Measurements from ENCODE around the gene CHRNE.

Gene CHRNE

DNA sequence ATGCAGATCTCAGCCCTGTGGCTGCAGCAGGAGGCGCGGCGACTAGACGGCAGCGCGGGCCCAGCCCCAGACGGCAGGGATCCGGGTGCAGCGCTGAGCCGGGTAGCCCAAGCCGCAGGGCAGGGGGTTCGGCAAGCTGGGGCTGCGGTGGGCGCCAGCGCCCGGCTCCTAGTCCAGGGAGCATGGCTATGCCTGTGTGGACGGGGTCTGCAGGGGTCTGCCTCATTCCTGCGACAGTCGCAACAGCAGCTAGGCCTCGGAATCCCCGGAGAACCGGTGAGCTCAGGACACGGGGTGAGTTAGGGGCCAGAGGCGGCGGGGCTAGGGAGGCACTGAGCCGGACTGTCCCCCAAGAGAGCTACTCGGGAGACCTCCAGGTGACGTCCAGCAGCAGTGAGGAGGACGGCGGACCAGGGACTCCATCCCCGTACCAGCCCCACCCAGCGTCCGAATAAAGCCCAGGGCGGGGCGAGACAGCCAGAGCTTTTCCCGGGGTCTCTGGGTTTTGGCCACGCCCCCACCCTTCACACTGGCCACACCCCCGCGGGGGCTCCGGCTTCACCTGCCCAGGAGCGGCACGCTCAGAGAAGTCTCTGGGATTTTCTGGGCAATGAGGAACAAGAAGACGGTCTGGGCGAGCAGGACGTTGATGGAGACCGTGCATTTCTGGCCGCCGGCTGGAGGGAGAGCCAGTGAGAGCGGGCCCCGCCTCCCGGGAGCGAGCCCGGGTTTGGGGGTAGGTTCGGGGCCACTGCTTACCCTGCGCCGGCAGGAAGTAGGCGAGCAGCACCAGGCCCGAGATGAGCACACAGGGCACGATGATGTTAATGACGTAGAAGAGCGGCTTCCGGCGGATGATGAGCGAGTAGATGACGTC lies 2.4 kb downstream of the CHRNE start:
- H3K4me3 ChIP-seq (ENCODE audit: low read length): no peak overlapping the region
- H3K27me3 ChIP-seq (ENCODE audit: control insufficient read depth, insufficient read depth, low read length): no peaks in the 10 kb centered on the region
- no peak overlapping the region for H3K9ac ChIP-seq (ENCODE audit: low read depth, low read length)
- H3K4me2 ChIP-seq (ENCODE audit: low read length): no peak overlapping the region
- peaks cover 14% of the 10 kb centered on the region for H3K4me1 ChIP-seq (ENCODE audit: control insufficient read depth, insufficient read depth, low read length)
- H3K9me3 ChIP-seq (replicated peaks; ENCODE audit: low read length): no peaks in the 10 kb centered on the region
- peaks cover 25% of the 10 kb centered on the region for H3K36me3 ChIP-seq (ENCODE audit: insufficient read depth, low read length)

DNA sequence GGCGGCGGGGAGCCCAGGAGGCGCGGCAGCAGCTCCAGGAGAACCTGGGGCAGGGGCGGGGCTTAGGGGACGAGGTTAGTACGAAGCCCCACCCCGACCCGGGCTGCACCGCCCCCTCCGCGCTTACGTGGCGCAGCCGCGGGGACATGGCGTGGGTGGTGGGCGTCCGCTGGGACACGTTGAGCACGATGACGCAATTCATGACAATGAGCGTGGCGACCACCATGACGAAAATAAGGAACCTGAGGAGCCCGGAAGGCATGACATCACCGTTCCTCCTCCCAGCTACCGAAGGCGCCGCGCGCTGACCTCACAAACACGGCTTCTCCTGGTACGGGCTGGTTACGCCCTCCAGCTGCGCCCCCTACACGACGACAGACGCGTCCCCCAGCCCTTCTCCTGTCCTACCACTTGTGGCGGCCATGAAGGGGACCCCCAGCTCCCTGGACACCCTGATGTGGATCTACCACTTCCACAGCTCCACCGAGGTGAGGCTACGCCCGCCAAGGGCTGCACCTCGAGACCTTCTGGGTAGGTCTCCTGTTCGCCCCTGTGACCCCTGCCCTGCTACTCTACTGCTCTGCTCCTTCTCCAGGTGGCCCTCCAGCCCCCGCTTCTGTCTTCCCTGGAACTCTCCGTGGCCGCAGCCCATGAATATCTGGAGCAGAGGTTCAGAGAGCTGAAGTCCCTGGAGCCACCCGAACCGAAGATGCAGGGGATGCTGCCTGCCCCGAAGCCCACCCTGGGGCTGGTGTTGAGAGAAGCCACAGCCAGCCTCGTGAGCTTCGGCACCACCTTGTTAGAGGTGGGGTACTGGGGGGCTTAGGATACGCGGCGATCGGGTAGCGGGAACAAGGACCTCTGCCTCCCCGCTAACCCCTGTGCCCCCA lies 3.3 kb downstream of the CHRNE start, which contains the start of gene C17orf107:
Gene C17orf107, plus strand, starts transcription at position 196 of the 890 bp plus-strand sequence. Its CDS starts 227 bp downstream, at position 423.
- H3K36me3 ChIP-seq (ENCODE audit: insufficient read depth, low read length): peaks cover 34% of the 10 kb centered on the region
- peaks cover 14% of the 10 kb centered on the region for H3K4me1 ChIP-seq (ENCODE audit: control insufficient read depth, insufficient read depth, low read length)
- H3K9ac ChIP-seq (ENCODE audit: low read depth, low read length): peak within 1 kb of the TSS; percentile 52
- H3K4me3 ChIP-seq (ENCODE audit: low read length): peak within 1 kb of the TSS; percentile 39
- H3K4me2 ChIP-seq (ENCODE audit: low read length): peak within 1 kb of the TSS; percentile 7
- H3K9me3 ChIP-seq (replicated peaks; ENCODE audit: low read length): no peaks in the 10 kb centered on the region
- no peaks in the 10 kb centered on the region for H3K27me3 ChIP-seq (ENCODE audit: control insufficient read depth, insufficient read depth, low read length)

DNA sequence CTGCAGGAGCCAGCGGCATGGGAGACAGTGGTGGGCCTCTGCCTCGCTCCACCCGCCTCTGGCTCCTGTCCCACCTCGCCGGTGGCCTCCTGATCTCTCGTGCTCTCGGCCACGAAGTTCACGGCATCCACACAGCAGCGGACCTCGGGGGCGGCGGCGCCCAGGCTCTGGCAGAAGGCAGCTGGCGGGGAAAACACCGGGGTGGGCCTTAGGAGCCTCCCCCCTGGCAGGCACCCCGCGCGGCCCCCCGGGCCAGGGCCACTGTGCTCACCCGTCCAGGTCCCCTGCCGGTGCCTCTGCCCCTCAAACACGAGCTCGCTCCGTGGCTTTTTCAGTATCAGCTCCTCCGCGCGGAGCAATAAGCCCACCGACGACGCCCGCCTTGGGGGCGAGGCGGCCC lies 4.0 kb downstream of the CHRNE start:
- Histone ChIP-seq H3K4me2 (ENCODE audit: low read length) (peak overlapping the region; percentile 7), H3K36me3 (ENCODE audit: insufficient read depth, low read length) (peaks cover 40% of the 10 kb centered on the region), H3K4me3 (ENCODE audit: low read length) (peak overlapping the region; percentile 39), H3K9me3 (replicated peaks; ENCODE audit: low read length) (no peaks in the 10 kb centered on the region), H3K4me1 (ENCODE audit: control insufficient read depth, insufficient read depth, low read length) (peaks cover 14% of the 10 kb centered on the region), H3K27me3 (ENCODE audit: control insufficient read depth, insufficient read depth, low read length) (no peaks in the 10 kb centered on the region), H3K9ac (ENCODE audit: low read depth, low read length) (peak overlapping the region; percentile 52)

DNA sequence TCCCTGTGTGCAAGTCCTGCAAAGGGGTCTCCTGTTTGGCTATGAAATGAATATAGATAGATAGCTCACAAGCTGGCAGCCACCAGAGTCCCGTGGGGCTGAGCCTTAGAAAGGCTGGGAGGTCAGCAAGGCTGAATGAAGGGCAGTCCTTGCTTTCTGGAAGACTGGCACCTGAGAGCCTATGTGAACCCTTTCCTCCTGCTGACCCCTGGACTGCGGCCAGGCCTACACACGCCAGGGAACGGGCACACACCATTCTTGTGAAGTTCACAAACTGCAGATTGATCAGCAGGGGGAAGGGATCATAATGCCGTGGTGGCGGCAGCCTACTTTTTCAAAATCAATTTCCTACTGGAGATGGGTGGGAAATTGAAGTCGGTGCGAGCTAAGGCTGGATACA lies 4.5 kb downstream of the CHRNE start:
- H3K9ac ChIP-seq (ENCODE audit: low read depth, low read length): no peak overlapping the region
- no peak overlapping the region for H3K4me2 ChIP-seq (ENCODE audit: low read length)
- peaks cover 12% of the 10 kb centered on the region for H3K4me1 ChIP-seq (ENCODE audit: control insufficient read depth, insufficient read depth, low read length)
- H3K27me3 ChIP-seq (ENCODE audit: control insufficient read depth, insufficient read depth, low read length): no peaks in the 10 kb centered on the region
- H3K9me3 ChIP-seq (replicated peaks; ENCODE audit: low read length): no peaks in the 10 kb centered on the region
- H3K4me3 ChIP-seq (ENCODE audit: low read length): no peak overlapping the region
- H3K36me3 ChIP-seq (ENCODE audit: insufficient read depth, low read length): peaks cover 44% of the 10 kb centered on the region

DNA sequence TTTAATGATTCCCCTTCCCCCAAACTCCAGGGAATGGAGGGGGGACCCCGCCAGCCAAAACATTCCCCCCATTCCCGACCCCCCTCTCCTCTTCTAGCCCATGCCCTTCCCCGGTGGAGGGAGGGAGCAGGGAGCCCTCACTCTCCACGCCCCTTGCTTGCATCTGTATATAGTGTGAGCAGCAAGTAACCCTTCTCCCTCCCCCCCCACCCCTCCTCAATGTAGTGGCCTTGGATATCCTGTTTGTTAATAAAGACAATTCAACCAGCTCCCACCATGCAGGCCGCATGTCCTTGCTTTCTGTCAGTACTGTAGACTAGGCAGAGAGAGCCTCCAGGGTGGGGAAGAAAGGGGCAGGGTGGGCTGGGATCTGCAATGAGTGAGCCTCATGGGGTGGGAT lies 5.1 kb downstream of the CHRNE start:
- Histone ChIP-seq H3K36me3 (ENCODE audit: insufficient read depth, low read length) (peaks cover 50% of the 10 kb centered on the region), H3K4me3 (ENCODE audit: low read length) (no peak overlapping the region), H3K9ac (ENCODE audit: low read depth, low read length) (no peak overlapping the region), H3K4me2 (ENCODE audit: low read length) (no peak overlapping the region), H3K27me3 (ENCODE audit: control insufficient read depth, insufficient read depth, low read length) (no peaks in the 10 kb centered on the region), H3K9me3 (replicated peaks; ENCODE audit: low read length) (no peaks in the 10 kb centered on the region), H3K4me1 (ENCODE audit: control insufficient read depth, insufficient read depth, low read length) (peaks cover 6% of the 10 kb centered on the region)

DNA sequence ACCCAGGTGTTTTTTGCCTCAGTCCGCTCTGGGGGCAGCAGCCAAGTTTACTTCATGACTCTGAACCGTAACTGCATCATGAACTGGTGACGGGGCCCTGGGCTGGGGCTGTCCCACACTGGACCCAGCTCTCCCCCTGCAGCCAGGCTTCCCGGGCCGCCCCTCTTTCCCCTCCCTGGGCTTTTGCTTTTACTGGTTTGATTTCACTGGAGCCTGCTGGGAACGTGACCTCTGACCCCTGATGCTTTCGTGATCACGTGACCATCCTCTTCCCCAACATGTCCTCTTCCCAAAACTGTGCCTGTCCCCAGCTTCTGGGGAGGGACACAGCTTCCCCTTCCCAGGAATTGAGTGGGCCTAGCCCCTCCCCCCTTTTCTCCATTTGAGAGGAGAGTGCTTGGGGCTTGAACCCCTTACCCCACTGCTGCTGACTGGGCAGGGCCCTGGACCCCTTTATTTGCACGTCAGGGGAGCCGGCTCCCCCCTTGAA lies 5.7 kb downstream of the CHRNE start:
- no peak overlapping the region for H3K9ac ChIP-seq (ENCODE audit: low read depth, low read length)
- H3K36me3 ChIP-seq (ENCODE audit: insufficient read depth, low read length): peaks cover 52% of the 10 kb centered on the region
- no peaks in the 10 kb centered on the region for H3K9me3 ChIP-seq (replicated peaks; ENCODE audit: low read length)

DNA sequence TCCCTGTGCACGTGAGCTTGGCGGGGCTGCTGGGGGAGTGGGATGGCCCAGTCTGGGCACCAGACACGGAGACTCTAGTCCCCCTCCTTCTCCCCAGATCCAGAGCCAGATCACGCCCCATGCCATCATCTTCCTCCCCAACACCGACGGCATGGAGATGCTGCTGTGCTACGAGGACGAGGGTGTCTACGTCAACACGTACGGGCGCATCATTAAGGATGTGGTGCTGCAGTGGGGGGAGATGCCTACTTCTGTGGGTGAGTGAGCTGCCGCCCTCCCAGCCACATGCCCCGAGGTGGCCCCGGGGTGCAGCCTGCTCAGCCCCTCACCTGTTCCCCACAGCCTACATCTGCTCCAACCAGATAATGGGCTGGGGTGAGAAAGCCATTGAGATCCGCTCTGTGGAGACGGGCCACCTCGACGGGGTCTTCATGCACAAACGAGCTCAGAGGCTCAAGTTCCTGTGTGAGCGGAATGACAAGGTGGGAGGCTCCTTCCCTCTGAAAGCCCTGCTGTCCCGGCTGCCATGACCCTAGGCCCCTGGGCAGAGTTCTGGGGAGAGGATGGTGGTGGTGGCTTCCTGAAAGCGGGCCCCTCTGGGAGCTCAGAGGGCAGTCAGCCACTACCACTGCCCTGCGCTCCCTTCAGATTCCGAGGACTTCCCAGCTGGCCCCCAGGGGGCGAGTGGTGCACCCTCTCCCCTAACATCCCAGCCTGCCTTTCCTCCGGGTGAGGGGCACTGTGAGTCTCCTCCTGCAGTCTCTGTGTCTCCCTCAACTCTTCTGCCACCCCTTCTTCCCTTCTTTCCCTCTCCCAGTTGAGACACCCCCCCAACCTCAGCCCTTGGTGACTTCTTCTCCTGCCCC lies 6.3 kb downstream of the CHRNE start:
- peaks cover 4% of the 10 kb centered on the region for H3K4me1 ChIP-seq (ENCODE audit: control insufficient read depth, insufficient read depth, low read length)
- H3K36me3 ChIP-seq (ENCODE audit: insufficient read depth, low read length): peaks cover 52% of the 10 kb centered on the region
- no peak overlapping the region for H3K9ac ChIP-seq (ENCODE audit: low read depth, low read length)
- no peaks in the 10 kb centered on the region for H3K9me3 ChIP-seq (replicated peaks; ENCODE audit: low read length)
- no peak overlapping the region for H3K4me3 ChIP-seq (ENCODE audit: low read length)
- no peaks in the 10 kb centered on the region for H3K27me3 ChIP-seq (ENCODE audit: control insufficient read depth, insufficient read depth, low read length)
- H3K4me2 ChIP-seq (ENCODE audit: low read length): no peak overlapping the region

More for the DNA sequence above, 5.7 kb downstream of the CHRNE start:
- Histone ChIP-seq H3K4me1 (ENCODE audit: control insufficient read depth, insufficient read depth, low read length) (peaks cover 5% of the 10 kb centered on the region), H3K4me3 (ENCODE audit: low read length) (no peak overlapping the region), H3K27me3 (ENCODE audit: control insufficient read depth, insufficient read depth, low read length) (no peaks in the 10 kb centered on the region), H3K4me2 (ENCODE audit: low read length) (no peak overlapping the region)

DNA sequence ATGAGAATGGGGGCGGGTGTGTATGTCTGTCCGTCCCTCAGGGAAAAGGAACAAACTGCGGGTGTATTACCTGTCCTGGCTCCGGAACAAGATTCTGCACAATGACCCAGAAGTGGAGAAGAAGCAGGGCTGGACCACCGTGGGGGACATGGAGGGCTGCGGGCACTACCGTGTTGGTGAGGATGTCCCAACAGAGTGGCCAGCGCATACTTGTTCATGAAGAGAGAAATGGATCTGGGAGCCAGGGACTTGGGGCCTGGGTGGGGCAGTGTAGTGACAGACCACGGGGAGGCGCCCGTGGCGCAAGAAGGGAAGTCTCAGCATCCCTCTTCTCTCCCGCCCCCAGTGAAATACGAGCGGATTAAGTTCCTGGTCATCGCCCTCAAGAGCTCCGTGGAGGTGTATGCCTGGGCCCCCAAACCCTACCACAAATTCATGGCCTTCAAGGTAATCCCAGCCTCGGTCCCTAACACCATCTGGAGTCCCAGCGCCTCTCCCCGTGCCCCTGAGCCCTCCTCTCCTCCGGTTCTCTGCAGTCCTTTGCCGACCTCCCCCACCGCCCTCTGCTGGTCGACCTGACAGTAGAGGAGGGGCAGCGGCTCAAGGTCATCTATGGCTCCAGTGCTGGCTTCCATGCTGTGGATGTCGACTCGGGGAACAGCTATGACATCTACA lies 7.1 kb downstream of the CHRNE start:
- Histone ChIP-seq H3K9me3 (replicated peaks; ENCODE audit: low read length) (no peaks in the 10 kb centered on the region), H3K9ac (ENCODE audit: low read depth, low read length) (no peak overlapping the region), H3K4me2 (ENCODE audit: low read length) (no peak overlapping the region), H3K27me3 (ENCODE audit: control insufficient read depth, insufficient read depth, low read length) (no peaks in the 10 kb centered on the region), H3K4me3 (ENCODE audit: low read length) (no peak overlapping the region), H3K36me3 (ENCODE audit: insufficient read depth, low read length) (peaks cover 51% of the 10 kb centered on the region), H3K4me1 (ENCODE audit: control insufficient read depth, insufficient read depth, low read length) (peaks cover 4% of the 10 kb centered on the region)

DNA sequence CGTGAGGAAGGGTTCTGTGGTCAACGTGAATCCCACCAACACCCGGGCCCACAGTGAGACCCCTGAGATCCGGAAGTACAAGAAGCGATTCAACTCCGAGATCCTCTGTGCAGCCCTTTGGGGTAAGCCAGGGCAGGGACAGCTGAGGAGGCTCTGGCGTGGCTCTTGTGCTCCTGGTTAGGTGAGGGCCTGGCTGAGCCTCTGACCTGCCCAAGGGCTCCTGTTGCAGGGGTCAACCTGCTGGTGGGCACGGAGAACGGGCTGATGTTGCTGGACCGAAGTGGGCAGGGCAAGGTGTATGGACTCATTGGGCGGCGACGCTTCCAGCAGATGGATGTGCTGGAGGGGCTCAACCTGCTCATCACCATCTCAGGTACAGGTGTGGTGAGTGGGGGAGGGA lies 7.8 kb downstream of the CHRNE start:
- Histone ChIP-seq H3K27me3 (ENCODE audit: control insufficient read depth, insufficient read depth, low read length) (no peaks in the 10 kb centered on the region), H3K9me3 (replicated peaks; ENCODE audit: low read length) (no peaks in the 10 kb centered on the region), H3K4me1 (ENCODE audit: control insufficient read depth, insufficient read depth, low read length) (peaks cover 4% of the 10 kb centered on the region), H3K4me2 (ENCODE audit: low read length) (no peak overlapping the region), H3K9ac (ENCODE audit: low read depth, low read length) (no peak overlapping the region), H3K4me3 (ENCODE audit: low read length) (no peak overlapping the region), H3K36me3 (ENCODE audit: insufficient read depth, low read length) (peaks cover 57% of the 10 kb centered on the region)

DNA sequence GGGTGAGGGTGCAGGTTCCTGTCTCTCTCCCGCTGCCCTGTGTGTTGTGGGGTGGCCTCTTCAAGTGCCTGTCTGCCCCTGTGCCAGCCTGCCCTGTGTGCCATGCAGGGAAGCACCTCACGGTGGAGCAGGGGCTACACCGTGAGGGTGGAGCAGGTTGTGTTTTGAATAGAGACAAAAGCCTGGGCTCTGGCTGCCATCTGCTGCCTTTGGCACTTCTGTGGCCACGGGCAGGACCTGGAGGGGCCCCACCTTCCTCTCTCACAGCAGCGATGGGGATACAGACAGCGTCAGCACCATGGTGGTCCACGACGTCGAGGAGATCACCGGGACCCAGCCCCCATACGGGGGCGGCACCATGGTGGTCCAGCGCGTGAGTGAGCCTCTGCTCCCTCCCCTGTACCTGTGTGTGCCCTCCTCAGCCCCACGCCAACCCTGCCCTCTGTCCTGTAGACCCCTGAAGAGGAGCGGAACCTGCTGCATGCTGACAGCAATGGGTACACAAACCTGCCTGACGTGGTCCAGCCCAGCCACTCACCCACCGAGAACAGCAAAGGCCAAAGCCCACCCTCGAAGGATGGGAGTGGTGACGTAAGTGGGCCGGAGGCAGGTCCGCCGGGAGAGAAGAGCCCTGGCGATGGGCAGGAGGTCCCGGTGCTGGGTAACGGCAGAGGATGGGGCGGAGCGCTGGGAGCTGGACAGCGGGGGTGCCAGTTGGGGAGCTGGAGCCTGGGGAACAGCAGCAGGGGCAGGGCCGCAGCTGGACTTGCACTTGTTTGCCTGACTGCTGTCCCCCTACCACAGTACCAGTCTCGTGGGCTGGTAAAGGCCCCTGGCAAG lies 9.0 kb downstream of the CHRNE start:
- Histone ChIP-seq H3K27me3 (ENCODE audit: control insufficient read depth, insufficient read depth, low read length) (no peaks in the 10 kb centered on the region), H3K4me1 (ENCODE audit: control insufficient read depth, insufficient read depth, low read length) (peaks cover 2% of the 10 kb centered on the region), H3K9ac (ENCODE audit: low read depth, low read length) (no peak overlapping the region), H3K4me2 (ENCODE audit: low read length) (no peak overlapping the region), H3K36me3 (ENCODE audit: insufficient read depth, low read length) (peaks cover 58% of the 10 kb centered on the region), H3K9me3 (replicated peaks; ENCODE audit: low read length) (no peaks in the 10 kb centered on the region), H3K4me3 (ENCODE audit: low read length) (no peak overlapping the region)
